ENCODE data around the gene TBC1D20. TPM values are rescaled to one million over a fixed set of nuclear protein-coding genes. Genes with fewer than 3 reads are reported as not detected.
"Not testable (repeated sequence)": the region's sequence is repeated elsewhere in the genome, so short reads cannot be mapped to it uniquely, and the experiment has no call there.

TBC1D20 gene
- total RNA-seq, 4 donors from 2014 or later, result 34.9 to 47.7 (median 41.7) TPM

DNA sequence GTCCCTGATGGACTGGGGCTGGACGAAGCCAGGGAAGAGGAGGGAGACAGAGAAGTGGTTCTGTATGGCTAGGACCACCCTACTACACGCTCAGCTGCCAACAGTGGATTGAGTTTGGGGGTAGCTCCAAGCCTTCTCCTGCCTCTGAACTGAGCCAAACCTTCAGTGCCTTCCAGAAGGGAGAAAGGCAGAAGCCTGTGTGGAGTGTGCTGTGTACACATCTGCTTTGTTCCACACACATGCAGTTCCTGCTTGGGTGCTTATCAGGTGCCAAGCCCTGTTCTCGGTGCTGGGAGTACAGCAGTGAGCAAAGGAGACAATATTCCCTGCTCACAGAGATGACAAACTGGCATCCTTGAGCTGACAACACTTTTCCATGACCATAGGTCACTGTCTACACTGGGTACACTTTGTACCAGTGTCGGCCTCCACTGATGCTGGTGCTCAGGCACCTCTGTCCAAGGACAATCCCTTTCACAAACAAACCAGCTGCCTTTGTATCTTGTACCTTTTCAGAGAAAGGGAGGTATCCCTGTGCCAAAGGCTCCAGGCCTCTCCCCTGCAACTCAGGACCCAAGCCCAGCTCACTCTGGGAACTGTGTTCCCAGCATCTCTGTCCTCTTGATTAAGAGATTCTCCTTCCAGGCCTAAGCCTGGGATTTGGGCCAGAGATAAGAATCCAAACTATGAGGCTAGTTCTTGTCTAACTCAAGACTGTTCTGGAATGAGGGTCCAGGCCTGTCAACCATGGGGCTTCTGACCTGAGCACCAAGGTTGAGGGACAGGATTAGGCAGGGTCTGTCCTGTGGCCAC lies 65.5 kb downstream of the TBC1D20 start:
- Histone ChIP-seq H3K4me1 (no peaks in the 10 kb centered on the region), H3K9me3 (no peaks in the 10 kb centered on the region), H3K4me3 (no peak overlapping the region), H3K27ac (replicated peaks in 1 of 4) (no peak overlapping the region), H3K36me3 (peaks cover 0 to 46% (median 31%) of the 10 kb centered on the region in 4 donors), H3K27me3 (no peaks in the 10 kb centered on the region)
- 93% methylated on average over 4 of the region's 4 CpGs for WGBS
- intact Hi-C loops (cut with DNase I), result no loop called here
- no peak for TF ChIP-seq POLR2AphosphoS5 (IDR thresholded peaks at IDR 0.05)
- no peak for TF ChIP-seq EP300 (IDR thresholded peaks at IDR 0.05)
- TF ChIP-seq, protein P1, sequence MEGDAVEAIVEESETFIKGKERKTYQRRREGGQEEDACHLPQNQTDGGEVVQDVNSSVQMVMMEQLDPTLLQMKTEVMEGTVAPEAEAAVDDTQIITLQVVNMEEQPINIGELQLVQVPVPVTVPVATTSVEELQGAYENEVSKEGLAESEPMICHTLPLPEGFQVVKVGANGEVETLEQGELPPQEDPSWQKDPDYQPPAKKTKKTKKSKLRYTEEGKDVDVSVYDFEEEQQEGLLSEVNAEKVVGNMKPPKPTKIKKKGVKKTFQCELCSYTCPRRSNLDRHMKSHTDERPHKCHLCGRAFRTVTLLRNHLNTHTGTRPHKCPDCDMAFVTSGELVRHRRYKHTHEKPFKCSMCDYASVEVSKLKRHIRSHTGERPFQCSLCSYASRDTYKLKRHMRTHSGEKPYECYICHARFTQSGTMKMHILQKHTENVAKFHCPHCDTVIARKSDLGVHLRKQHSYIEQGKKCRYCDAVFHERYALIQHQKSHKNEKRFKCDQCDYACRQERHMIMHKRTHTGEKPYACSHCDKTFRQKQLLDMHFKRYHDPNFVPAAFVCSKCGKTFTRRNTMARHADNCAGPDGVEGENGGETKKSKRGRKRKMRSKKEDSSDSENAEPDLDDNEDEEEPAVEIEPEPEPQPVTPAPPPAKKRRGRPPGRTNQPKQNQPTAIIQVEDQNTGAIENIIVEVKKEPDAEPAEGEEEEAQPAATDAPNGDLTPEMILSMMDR (IDR thresholded peaks at IDR 0.05), result no peak
- no peak for TF ChIP-seq POLR2A (IDR thresholded peaks at IDR 0.05; ENCODE audit: low read depth)
- no peak for DNase-seq (ENCODE audit: extremely low spot score)

- TF ChIP-seq, protein P1 (IDR thresholded peaks at IDR 0.05), result no peak
- TF ChIP-seq POLR2A (IDR thresholded peaks at IDR 0.05; ENCODE audit: low read depth), result no peak
- TF ChIP-seq POLR2AphosphoS5 (IDR thresholded peaks at IDR 0.05), result no peak
- TF ChIP-seq EP300 (IDR thresholded peaks at IDR 0.05), result no peak
- no peaks in the 10 kb centered on the region for H3K4me1 ChIP-seq
- H3K27me3 ChIP-seq, result no peaks in the 10 kb centered on the region
- no peak for DNase-seq (ENCODE audit: extremely low spot score)
- H3K36me3 ChIP-seq, result peaks cover 0 to 49% (median 36%) of the 10 kb centered on the region in 4 donors
- intact Hi-C loops (cut with DNase I), result no loop called here
- no peak overlapping the region for H3K4me3 ChIP-seq
- no peaks in the 10 kb centered on the region for H3K9me3 ChIP-seq
- H3K27ac ChIP-seq (replicated peaks in 1 of 4), result no peak overlapping the region
- WGBS, result 92% methylated on average over 22 of the region's 24 CpGs
These were observed 66.1 kb downstream of the TBC1D20 start for GRCh38 chr20:396252-396618.

- DNase-seq (ENCODE audit: extremely low spot score); H3K27ac ChIP-seq (replicated peaks in 1 of 4); H3K9me3 ChIP-seq; H3K27me3 ChIP-seq; intact Hi-C loops (cut with DNase I); H3K4me1 ChIP-seq; H3K4me3 ChIP-seq: not testable (repeated sequence)
- 92% methylated on average over 2 of the region's 2 CpGs for WGBS
- peaks cover 0 to 66% (median 50%) of the 10 kb centered on the region in 4 donors for H3K36me3 ChIP-seq
These were observed 69.0 kb downstream of the TBC1D20 start for GRCh38 chr20:393296-393695.

DNA sequence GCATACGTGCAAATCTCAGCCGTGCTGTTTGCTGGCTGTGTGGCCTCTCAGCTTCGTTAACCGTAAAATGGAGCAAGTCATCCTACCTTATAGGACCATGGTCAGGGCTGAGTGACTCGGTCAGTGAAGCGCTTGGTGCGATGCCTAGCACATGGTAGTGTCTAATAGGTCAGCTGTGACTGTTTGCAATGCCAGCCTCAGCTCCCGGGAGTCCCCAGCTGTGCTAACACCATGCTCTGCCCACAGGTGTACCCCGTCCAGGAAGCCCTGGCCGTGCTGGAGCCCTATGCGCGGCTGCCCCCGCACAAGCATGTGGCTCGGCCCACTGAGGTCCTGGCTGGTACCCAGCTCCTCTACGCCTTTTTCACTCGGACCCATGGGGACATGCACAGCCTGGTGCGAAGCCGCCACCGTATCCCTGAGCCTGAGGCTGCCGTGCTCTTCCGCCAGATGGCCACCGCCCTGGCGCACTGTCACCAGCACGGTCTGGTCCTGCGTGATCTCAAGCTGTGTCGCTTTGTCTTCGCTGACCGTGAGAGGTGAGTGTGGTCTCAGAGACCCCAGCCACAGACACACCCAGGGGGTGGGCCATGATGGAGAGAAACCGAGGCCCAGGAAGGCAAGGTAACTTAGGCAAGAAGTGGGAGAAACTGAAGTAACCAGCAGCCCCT lies 71.2 kb downstream of the TBC1D20 start:
- Histone ChIP-seq H3K9me3 (no peaks in the 10 kb centered on the region), H3K36me3 (peaks cover 0 to 59% (median 36%) of the 10 kb centered on the region in 4 donors), H3K27me3 (no peaks in the 10 kb centered on the region), H3K27ac (replicated peaks in 1 of 4) (no peak overlapping the region), H3K4me3 (no peak overlapping the region), H3K4me1 (no peaks in the 10 kb centered on the region)
- TF ChIP-seq POLR2AphosphoS5 (IDR thresholded peaks at IDR 0.05) (no peak), EP300 (IDR thresholded peaks at IDR 0.05) (no peak), POLR2A (IDR thresholded peaks at IDR 0.05; ENCODE audit: low read depth) (no peak)
- TF ChIP-seq, protein P1 (IDR thresholded peaks at IDR 0.05), result no peak
- DNase-seq (ENCODE audit: extremely low spot score), result no peak
- intact Hi-C loops (cut with DNase I), result no loop called here
- WGBS, result 96% methylated on average over 28 of the region's 29 CpGs

- 80% methylated on average over 6 of the region's 6 CpGs for WGBS
- Histone ChIP-seq H3K36me3 (peaks cover 0 to 41% (median 28%) of the 10 kb centered on the region in 4 donors), H3K27me3 (no peaks in the 10 kb centered on the region), H3K4me1 (no peaks in the 10 kb centered on the region), H3K9me3 (no peaks in the 10 kb centered on the region), H3K27ac (replicated peaks in 1 of 4) (no peak overlapping the region), H3K4me3 (no peak overlapping the region)
- no peak for DNase-seq (ENCODE audit: extremely low spot score)
- intact Hi-C loops (cut with DNase I), result no loop called here
- no peak for TF ChIP-seq EP300 (IDR thresholded peaks at IDR 0.05)
- TF ChIP-seq POLR2A (IDR thresholded peaks at IDR 0.05; ENCODE audit: low read depth), result no peak
- TF ChIP-seq, protein P1 (IDR thresholded peaks at IDR 0.05), result no peak
- TF ChIP-seq POLR2AphosphoS5 (IDR thresholded peaks at IDR 0.05), result no peak
These were observed 73.1 kb downstream of the TBC1D20 start for GRCh38 chr20:389220-389619.
